Measurements from ENCODE around the gene PRKAR2B.
A peak's percentile ranks its signal among the peaks of the same experiment; 100 is the strongest.

Gene PRKAR2B

GRCh38 chr7:107158028-107158427 lies 113.5 kb downstream of the PRKAR2B start:
- no peak for DNase-seq (ENCODE audit: low spot score)

GRCh38 chr7:107160389-107160788 lies 115.9 kb downstream of the PRKAR2B start:
- no peak for DNase-seq (ENCODE audit: low spot score)

GRCh38 chr7:107161415-107161814 lies 116.9 kb downstream of the PRKAR2B start:
- no peak for DNase-seq (ENCODE audit: low spot score)

- no peak for DNase-seq (ENCODE audit: low spot score)
Observed at GRCh38 chr7:107162475-107162874, 118.0 kb downstream of the PRKAR2B start.

- DNase-seq (ENCODE audit: low spot score): no peak
Observed at GRCh38 chr7:107164092-107164491, 119.6 kb downstream of the PRKAR2B start.

- no peak for DNase-seq (ENCODE audit: low spot score)
Observed at GRCh38 chr7:107165341-107165740, 120.8 kb downstream of the PRKAR2B start.

GRCh38 chr7:107166736-107167426 lies 122.4 kb downstream of the PRKAR2B start:
- no peak for DNase-seq (ENCODE audit: low spot score)

GRCh38 chr7:107167483-107168232 lies 123.2 kb downstream of the PRKAR2B start:
- peak; percentile 94 for DNase-seq (ENCODE audit: low spot score)

GRCh38 chr7:107168233-107169119 lies 124.0 kb downstream of the PRKAR2B start, which contains the start of gene HBP1:
Gene HBP1 (plus strand): TSS chr7:107169003. CDS start chr7:107179894, 10,891 bp downstream.
- peak; percentile 100 for DNase-seq (ENCODE audit: low spot score)

GRCh38 chr7:107169120-107170050 lies 124.9 kb downstream of the PRKAR2B start:
- peak; percentile 94 for DNase-seq (ENCODE audit: low spot score)

GRCh38 chr7:107170051-107170915 lies 125.8 kb downstream of the PRKAR2B start:
- DNase-seq (ENCODE audit: low spot score): no peak

GRCh38 chr7:107171496-107171895 lies 127.0 kb downstream of the PRKAR2B start:
- no peak for DNase-seq (ENCODE audit: low spot score)

- peak; percentile 49 for DNase-seq (ENCODE audit: low spot score)
Observed at GRCh38 chr7:107172276-107173032, 127.9 kb downstream of the PRKAR2B start.

GRCh38 chr7:107173191-107173590 lies 128.7 kb downstream of the PRKAR2B start:
- no peak for DNase-seq (ENCODE audit: low spot score)

- DNase-seq (ENCODE audit: low spot score): no peak
Observed at GRCh38 chr7:107173691-107174406, 129.3 kb downstream of the PRKAR2B start.

GRCh38 chr7:107179326-107180164 lies 135.0 kb downstream of the PRKAR2B start:
- peak; percentile 83 for DNase-seq (ENCODE audit: low spot score)

GRCh38 chr7:107180378-107180777 lies 135.9 kb downstream of the PRKAR2B start:
- peak; percentile 70 for DNase-seq (ENCODE audit: low spot score)

GRCh38 chr7:107181172-107181571 lies 136.7 kb downstream of the PRKAR2B start:
- no peak for DNase-seq (ENCODE audit: low spot score)
